ENCODE measurements around the gene KLHL29.

KLHL29 gene

GRCh38 chr2:23453432-23453831, 68.5 kb downstream of the KLHL29 start:
- DNase-seq = no peak

- no peak for DNase-seq
Measured at GRCh38 chr2:23453836-23454460, 69.0 kb downstream of the KLHL29 start.

GRCh38 chr2:23454501-23455120, 69.6 kb downstream of the KLHL29 start:
- no peak for DNase-seq

- DNase-seq = no peak
Measured at GRCh38 chr2:23456396-23456795, 71.4 kb downstream of the KLHL29 start.

- DNase-seq = no peak
Measured at GRCh38 chr2:23456881-23457760, 72.1 kb downstream of the KLHL29 start.

- no peak for DNase-seq
Measured at GRCh38 chr2:23457990-23458682, 73.2 kb downstream of the KLHL29 start.

GRCh38 chr2:23459032-23459431, 74.1 kb downstream of the KLHL29 start:
- no peak for DNase-seq

- DNase-seq = no peak
Measured at GRCh38 chr2:23460228-23460627, 75.2 kb downstream of the KLHL29 start.

- no peak for DNase-seq
Measured at GRCh38 chr2:23460993-23461392, 76.0 kb downstream of the KLHL29 start.

- DNase-seq = no peak
Measured at GRCh38 chr2:23464156-23464555, 79.2 kb downstream of the KLHL29 start.

- no peak for DNase-seq
Measured at GRCh38 chr2:23464905-23465537, 80.0 kb downstream of the KLHL29 start.

GRCh38 chr2:23465936-23466335, 81.0 kb downstream of the KLHL29 start:
- no peak for DNase-seq

GRCh38 chr2:23467618-23468017, 82.6 kb downstream of the KLHL29 start:
- no peak for DNase-seq

- DNase-seq = no peak
Measured at GRCh38 chr2:23468474-23469141, 83.6 kb downstream of the KLHL29 start.

- DNase-seq = no peak
Measured at GRCh38 chr2:23469142-23469540, 84.2 kb downstream of the KLHL29 start.

GRCh38 chr2:23475036-23475435, 90.1 kb downstream of the KLHL29 start:
- DNase-seq = no peak

- no peak for DNase-seq
Measured at GRCh38 chr2:23475473-23475872, 90.5 kb downstream of the KLHL29 start.

GRCh38 chr2:23476786-23477185, 91.8 kb downstream of the KLHL29 start:
- DNase-seq = no peak

GRCh38 chr2:23477392-23477791, 92.4 kb downstream of the KLHL29 start:
- no peak for DNase-seq

GRCh38 chr2:23478087-23478932, 93.3 kb downstream of the KLHL29 start:
- DNase-seq = no peak
